PC-3 (cell line): ENCODE measurements around the gene MBNL1.

Source experiments
- EZH2phosphoT487 ChIP-seq: fragments of 300-600 bp; sonication (generic); IDR thresholded peaks from 2 replicates; pipeline ENCODE4 v1.6.1; 2018; ENCODE audit warnings: mild to moderate bottlenecking, antibody characterized with exemption, low read length, borderline replicate concordance
- TF ChIP-seq, protein P1 (sequence below): fragments of 300-600 bp; sonication (generic); conservative IDR thresholded peaks from 2 replicates; pipeline ENCODE4 v1.5.1; 2017; ENCODE audit warnings: antibody characterized with exemption, low read depth, mild to moderate bottlenecking, low read length

DNA sequence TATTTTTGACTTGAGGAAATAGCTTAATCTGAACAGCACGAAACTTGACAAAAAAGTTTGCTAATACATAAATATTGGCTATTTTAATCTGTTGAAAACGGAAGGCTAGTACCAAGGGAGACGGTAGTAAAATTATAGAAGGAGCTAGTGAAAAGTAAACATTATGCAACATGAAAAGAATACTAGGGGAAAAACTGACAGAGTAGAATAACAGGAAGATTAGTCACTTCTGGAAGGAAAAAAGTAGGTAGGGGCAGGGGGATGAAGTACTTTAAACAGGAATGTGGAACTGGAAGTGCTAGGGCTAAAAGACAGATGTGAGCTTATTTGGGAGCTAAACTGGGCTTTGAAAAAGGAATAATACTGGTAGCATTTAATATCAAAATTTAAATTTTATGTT lies 60.1 kb downstream of the MBNL1 start:
- TF ChIP-seq, protein P1, sequence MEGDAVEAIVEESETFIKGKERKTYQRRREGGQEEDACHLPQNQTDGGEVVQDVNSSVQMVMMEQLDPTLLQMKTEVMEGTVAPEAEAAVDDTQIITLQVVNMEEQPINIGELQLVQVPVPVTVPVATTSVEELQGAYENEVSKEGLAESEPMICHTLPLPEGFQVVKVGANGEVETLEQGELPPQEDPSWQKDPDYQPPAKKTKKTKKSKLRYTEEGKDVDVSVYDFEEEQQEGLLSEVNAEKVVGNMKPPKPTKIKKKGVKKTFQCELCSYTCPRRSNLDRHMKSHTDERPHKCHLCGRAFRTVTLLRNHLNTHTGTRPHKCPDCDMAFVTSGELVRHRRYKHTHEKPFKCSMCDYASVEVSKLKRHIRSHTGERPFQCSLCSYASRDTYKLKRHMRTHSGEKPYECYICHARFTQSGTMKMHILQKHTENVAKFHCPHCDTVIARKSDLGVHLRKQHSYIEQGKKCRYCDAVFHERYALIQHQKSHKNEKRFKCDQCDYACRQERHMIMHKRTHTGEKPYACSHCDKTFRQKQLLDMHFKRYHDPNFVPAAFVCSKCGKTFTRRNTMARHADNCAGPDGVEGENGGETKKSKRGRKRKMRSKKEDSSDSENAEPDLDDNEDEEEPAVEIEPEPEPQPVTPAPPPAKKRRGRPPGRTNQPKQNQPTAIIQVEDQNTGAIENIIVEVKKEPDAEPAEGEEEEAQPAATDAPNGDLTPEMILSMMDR = no peak
- TF ChIP-seq EZH2phosphoT487 = no peak
